ENCODE results near the gene ASXL1.

Gene ASXL1

DNA sequence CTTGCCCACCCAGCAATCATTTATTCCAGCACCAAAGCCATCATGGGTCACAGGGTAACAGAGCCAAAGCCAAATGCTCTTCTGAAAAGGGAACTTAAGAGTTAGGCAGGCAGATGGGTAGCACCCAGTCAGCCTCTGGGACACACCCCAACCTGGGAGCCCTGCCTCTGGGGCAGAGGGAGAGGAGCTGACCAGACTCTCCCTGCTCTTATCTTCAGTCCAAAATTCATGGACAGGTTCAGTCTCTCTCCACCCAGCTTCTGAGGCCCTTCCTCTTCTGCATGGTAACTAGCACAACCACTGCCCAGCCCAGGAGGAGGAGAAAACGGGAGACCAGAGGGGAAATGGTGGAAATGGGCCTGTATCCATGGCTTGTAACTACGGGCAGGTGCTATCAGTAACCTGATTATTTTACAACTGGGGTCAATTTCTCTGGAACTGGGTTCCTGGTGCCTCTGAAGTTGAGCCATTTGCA, 121.6 kb downstream of the ASXL1 start:
- no peak for DNase-seq (ENCODE audit: extremely low read depth, insufficient read length)
- no peak overlapping the region for H3K4me3 ChIP-seq (replicated peaks; ENCODE audit: low read depth, low read length)
- TF ChIP-seq CTCF (IDR thresholded peaks at IDR 0.05; ENCODE audit: insufficient read depth, low read length, poor library complexity, severe bottlenecking), result no peak

GRCh38 chr20:32480371-32481241, 122.5 kb downstream of the ASXL1 start:
- Histone ChIP-seq H3K4me3 (replicated peaks; ENCODE audit: low read depth, low read length) (no peak overlapping the region), H3K36me3 (ENCODE audit: control insufficient read depth, insufficient read depth, low read length) (no peaks in the 10 kb centered on the region), H3K27me3 (replicated peaks; ENCODE audit: control insufficient read depth, insufficient read depth, low read length) (no peaks in the 10 kb centered on the region; the same call in 1 of the 2 replicates)
- no peak for TF ChIP-seq CTCF (IDR thresholded peaks at IDR 0.05; ENCODE audit: insufficient read depth, low read length, poor library complexity, severe bottlenecking)
- no peak for DNase-seq (ENCODE audit: extremely low read depth, insufficient read length)

More for the DNA sequence above, 121.6 kb downstream of the ASXL1 start:
- H3K27me3 ChIP-seq (replicated peaks; ENCODE audit: control insufficient read depth, insufficient read depth, low read length), result no peaks in the 10 kb centered on the region; the same call in 1 of the 2 replicates
- no peaks in the 10 kb centered on the region for H3K36me3 ChIP-seq (ENCODE audit: control insufficient read depth, insufficient read depth, low read length)

DNA sequence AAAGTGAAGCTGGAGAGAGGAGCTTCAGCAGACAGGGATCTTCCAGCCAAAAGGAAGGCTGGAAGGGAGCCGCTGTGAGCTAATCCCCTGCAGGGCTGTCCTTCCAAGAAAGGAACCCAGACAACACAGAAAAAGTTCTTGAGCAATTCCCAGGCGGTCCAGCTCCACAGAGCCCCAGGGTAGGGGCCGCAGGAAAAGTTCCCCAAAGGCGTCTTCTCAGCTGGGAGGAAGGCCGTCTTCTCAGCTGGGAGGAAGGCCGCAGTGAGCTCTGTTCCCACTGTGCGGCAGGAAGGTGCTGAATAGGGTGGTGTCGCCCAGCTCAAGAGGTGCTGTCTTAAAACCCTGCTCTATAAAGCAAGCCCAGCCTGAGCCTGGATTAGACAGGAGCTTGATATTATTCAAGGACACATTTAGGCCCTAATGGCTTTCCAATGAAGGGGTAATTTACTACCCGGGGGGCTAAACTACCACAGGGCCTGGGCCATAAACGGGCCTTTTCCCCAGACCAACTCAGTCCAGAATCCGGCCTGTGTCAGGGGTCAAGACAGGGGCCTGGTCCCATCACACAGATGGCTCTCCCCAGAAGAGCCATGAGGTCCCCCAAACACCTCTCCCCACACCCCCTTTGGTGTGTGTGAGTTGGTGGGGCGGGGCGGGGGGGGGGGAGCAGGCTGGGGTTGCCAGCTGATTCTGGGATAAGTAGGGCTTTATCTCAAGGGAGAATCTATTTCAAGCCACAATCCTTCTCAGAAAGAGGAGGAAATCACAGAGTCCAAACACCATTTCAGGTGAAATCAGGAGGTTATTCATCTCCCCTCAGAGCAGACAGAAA, 123.4 kb downstream of the ASXL1 start:
- Histone ChIP-seq H3K27me3 (replicated peaks; ENCODE audit: control insufficient read depth, insufficient read depth, low read length) (no peaks in the 10 kb centered on the region; the same call in 1 of the 2 replicates), H3K4me3 (replicated peaks; ENCODE audit: low read depth, low read length) (no peak overlapping the region), H3K36me3 (ENCODE audit: control insufficient read depth, insufficient read depth, low read length) (no peaks in the 10 kb centered on the region)
- DNase-seq (ENCODE audit: extremely low read depth, insufficient read length), result no peak
- no peak for TF ChIP-seq CTCF (IDR thresholded peaks at IDR 0.05; ENCODE audit: insufficient read depth, low read length, poor library complexity, severe bottlenecking)

DNA sequence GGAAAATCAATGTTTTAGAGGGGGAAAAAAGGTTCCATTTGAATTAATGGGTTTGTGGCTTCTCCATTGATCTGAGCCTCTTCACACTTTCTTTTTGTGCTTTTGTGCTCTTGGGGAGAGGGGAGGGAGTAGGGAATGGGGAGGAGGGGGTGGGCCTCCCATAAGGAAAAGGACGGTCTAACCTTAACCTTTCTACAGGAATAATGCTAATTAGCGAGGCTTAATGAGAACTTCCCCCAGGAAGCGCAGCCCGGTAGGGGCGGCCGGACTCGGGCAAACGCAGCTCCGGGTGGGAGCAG, 124.0 kb downstream of the ASXL1 start:
- Histone ChIP-seq H3K4me3 (replicated peaks; ENCODE audit: low read depth, low read length) (no peak overlapping the region), H3K36me3 (ENCODE audit: control insufficient read depth, insufficient read depth, low read length) (no peaks in the 10 kb centered on the region), H3K27me3 (replicated peaks; ENCODE audit: control insufficient read depth, insufficient read depth, low read length) (no peaks in the 10 kb centered on the region; the same call in 1 of the 2 replicates)
- no peak for DNase-seq (ENCODE audit: extremely low read depth, insufficient read length)
- no peak for TF ChIP-seq CTCF (IDR thresholded peaks at IDR 0.05; ENCODE audit: insufficient read depth, low read length, poor library complexity, severe bottlenecking)

DNA sequence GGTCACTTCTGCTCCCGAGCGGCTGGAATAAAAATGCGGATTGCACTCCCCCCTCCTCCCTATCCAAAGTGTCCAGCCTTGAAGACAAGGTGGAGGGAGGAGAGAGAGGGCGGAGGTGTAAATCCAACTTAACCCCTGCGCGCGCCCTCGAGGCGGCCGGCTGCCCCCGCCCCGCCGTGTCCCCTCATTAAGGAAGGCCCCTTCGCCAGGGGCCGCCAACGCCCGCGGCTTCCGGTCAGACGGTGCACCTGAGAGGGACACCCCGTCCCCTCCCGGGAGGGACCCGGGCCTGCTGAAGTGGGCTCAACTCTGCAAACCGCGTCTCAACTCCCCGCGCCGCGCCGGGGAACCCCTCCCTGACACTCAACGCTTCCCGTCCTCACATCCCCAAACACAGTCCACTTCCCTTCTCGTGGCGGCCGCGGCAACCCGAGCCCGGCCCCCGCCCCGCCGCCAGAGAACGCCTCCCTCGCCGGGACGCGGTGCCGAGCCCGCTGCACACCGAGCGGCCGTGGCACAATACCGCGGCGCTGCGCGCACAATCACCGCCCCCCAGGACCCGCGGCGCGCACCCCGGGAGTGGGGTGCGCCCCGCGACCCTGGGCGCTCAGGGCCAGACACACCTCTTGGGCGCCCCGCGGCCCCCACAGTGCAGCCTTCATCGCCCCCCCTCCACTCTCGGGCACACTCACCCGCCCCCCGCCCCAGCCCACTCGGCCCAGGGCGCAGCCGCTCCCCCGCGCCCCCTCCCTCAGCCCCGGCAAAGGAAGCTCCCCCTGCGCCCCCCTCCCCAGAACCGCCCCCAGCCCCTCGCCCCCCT, 124.5 kb downstream of the ASXL1 start:
- Histone ChIP-seq H3K36me3 (ENCODE audit: control insufficient read depth, insufficient read depth, low read length) (no peaks in the 10 kb centered on the region), H3K27me3 (replicated peaks; ENCODE audit: control insufficient read depth, insufficient read depth, low read length) (no peaks in the 10 kb centered on the region; the same call in 1 of the 2 replicates), H3K4me3 (replicated peaks; ENCODE audit: low read depth, low read length) (peak overlapping the region; percentile 51)
- no peak for TF ChIP-seq CTCF (IDR thresholded peaks at IDR 0.05; ENCODE audit: insufficient read depth, low read length, poor library complexity, severe bottlenecking)
- no peak for DNase-seq (ENCODE audit: extremely low read depth, insufficient read length)
